ENCODE measurements around the gene VPREB3. TPM values are rescaled to one million over a fixed set of nuclear protein-coding genes. Genes with fewer than 3 reads are reported as not detected.

The VPREB3 gene, protein sequence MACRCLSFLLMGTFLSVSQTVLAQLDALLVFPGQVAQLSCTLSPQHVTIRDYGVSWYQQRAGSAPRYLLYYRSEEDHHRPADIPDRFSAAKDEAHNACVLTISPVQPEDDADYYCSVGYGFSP
- total RNA-seq = not detected in 2 replicates

DNA sequence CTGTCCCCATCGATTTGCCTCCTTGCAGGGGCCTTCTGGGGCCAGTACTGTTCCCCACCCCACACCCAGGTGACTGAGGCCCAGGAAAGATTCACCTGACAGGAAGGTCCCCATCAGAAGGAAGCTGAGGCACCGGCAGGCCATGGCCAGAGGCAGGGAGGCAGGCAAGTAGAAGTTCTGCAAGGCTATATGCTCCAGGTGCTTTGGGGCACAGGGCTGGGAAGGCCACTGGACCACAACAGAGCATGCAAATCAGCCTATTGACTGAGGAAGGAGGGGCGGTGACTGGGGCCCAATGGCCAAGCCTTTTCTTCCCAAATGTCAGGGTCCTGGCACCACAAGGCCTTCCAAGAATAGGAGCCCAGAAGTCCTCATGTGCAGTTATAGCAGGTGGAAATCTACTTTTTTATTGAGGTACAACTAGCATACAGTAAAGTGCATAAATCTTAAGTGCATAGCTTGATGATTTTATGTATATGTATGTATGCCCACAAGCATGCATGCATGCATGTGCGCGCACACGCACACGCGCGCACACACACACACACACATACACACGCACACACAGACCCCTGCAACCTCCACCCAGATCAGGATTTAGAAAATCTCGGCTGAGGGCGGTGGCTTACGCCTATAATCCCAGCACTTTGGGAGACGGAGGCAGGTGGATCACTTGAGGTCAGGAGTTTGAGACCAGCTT lies at the start of gene VPREB3:
TSS of gene VPREB3 (minus strand) at position 206 of the 700 bp plus-strand sequence. CDS start at position 144, 62 bp downstream.

GRCh38 chr22:23786752-23787599 lies 32.8 kb upstream of the VPREB3 start, which contains the start of gene SMARCB1:
Gene SMARCB1 (plus strand): TSS chr22:23786966. CDS start chr22:23787170, 204 bp downstream.

DNA sequence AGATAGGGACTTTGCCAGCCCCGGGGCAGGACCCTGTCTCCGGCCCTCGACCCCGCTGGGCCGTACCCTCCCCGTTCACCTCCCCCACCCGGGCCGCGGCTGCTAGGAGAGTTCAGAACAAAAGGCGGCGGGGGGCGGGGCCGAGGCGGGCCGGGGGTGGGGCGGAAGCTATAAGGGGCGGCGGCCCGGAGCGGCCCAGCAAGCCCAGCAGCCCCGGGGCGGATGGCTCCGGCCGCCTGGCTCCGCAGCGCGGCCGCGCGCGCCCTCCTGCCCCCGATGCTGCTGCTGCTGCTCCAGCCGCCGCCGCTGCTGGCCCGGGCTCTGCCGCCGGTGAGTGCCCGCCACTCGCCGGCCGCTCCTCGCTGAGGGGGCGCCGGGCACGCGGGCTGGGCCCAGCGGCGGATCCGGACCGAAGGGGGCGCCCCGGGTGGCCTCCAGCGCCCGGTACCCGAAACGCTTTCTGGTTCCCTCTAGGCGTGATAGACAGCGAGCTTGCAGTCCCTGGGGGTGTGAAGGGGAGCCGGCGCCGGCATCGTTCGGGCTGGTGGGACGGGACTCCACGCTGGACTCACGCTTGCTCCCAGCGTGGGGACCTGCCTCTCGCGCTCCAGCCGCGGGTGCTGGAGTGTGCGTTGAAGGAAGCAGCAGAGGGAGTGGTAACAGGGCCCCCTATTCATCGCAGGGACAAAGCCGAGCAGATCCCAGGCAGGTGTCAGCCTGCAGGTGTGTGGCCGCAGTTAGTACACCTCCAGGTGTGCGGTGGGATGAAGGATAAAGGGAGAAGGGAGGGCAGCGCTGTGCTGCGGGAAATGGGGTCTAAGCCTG lies 18.6 kb upstream of the VPREB3 start, which contains the start of gene MMP11:
TSS of gene MMP11 (plus strand) at position 201 of the 825 bp plus-strand sequence. CDS start at position 223, 22 bp downstream.

GRCh38 chr22:23767673-23768548 lies 13.7 kb upstream of the VPREB3 start, which contains the start of gene CHCHD10:
Gene CHCHD10 (minus strand): TSS chr22:23767972. CDS start chr22:23767874, 98 bp downstream.

DNA sequence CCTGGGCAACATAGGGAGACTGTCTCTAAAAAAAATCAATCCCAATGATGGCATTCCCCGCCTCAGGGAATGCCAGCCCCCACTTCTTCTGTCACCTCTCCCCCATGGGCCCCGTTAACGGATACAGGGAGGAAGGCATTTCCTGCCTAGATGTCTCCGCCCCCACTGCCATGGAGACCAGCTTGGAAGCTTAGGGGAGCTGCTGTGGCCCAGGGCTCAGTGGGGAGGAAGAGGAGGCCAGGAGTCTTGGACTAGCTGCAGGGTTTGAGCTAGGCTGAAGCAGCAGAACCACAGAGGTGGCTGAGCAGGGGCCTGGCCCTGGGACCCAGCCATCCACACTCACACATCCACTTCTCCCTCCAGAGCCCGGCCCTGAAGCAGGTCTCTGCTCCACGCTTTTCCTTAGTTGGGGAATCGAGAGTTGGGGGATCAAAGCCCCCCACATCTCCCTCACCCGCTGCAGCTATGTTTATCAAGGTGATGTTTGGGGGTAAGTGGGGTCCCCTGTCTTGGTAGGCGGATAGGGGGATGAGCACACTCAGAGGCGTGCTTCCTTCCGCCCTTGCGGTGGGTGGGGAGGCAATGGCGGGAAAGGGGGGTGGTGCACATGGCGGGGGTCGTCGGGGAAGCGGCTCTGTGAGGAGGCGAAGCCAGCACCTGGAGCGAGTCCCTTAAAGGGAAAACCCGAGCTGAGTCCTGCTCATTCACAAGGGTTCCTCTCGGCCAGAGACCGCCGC lies 8.8 kb upstream of the VPREB3 start, which contains the start of gene C22orf15:
TSS of gene C22orf15 (plus strand) at position 149 of the 737 bp plus-strand sequence. CDS start at position 466, 317 bp downstream.

DNA sequence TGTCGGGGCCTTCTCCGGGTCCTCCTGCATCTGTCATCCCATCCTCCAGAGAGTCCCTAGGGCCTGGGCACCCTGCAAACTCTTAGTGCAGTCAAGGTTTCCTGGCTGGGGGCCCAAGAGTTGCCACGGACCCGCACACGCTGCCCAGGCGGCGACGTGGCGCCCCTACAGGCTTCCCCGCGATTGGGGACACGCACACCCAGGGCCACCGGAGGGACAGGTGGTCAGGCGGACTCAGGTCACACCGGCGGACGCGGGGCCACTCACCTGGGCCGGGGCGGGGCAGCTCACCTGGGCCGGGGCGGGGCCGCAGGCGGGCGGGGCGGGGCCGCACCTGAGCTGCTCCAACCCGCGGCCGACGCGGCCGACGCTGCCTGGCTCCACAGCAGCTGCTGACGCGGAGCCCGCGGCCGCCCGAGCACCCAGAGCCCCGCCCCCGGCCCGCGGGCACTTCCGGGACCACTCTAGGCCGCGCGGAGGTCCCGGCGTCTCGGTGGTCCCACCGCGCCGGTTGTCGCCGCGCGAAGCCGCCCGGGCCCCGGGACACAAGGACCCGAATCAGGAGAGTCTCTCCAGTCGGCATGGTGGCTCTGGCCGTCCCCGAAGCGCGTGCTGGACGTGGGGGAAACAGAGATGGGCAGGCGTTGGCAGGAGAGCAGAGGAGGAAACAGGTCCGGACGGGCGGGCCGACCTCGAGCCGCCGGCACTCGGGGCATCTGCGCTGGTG lies 3.3 kb downstream of the VPREB3 start, which contains the start of gene ZNF70:
TSS of gene ZNF70 (minus strand) at position 399 of the 727 bp plus-strand sequence. CDS start 5,972 bp downstream, outside the sequence.

Other genes with a start within 250 kb of the VPREB3 start
- not detected in 2 replicates for gene IGLL1, start 174.1 kb downstream of the VPREB3 start, total RNA-seq
- not detected in 2 replicates for gene DRICH1, start 122.1 kb downstream of the VPREB3 start, total RNA-seq
- gene RGL4, start 63.4 kb downstream of the VPREB3 start, total RNA-seq = not detected in 2 replicates
- 5.1 and 6.5 TPM in 2 replicates for gene ZNF70, start 3.3 kb downstream of the VPREB3 start, total RNA-seq
- 0.39 and 0.54 TPM in 2 replicates for gene C22orf15, start 8.6 kb upstream of the VPREB3 start, total RNA-seq
- gene CHCHD10, start 13.5 kb upstream of the VPREB3 start, total RNA-seq = 0.87 and 4.7 TPM in 2 replicates
- gene MMP11, start 18.4 kb upstream of the VPREB3 start, total RNA-seq = 3.7 and 5.9 TPM in 2 replicates
- 70.7 and 109 TPM in 2 replicates for gene SMARCB1, start 32.5 kb upstream of the VPREB3 start, total RNA-seq
- gene DERL3, start 84.6 kb upstream of the VPREB3 start, total RNA-seq = 1.3 and 1.6 TPM in 2 replicates
- gene SLC2A11, start 103.5 kb upstream of the VPREB3 start, total RNA-seq = 9.5 and 9.8 TPM in 2 replicates
- 210 and 316 TPM in 2 replicates for gene MIF, start 140.0 kb upstream of the VPREB3 start, total RNA-seq
- 0.39 and 2.6 TPM in 2 replicates for gene GSTT2B, start 206.8 kb upstream of the VPREB3 start, total RNA-seq
- 1.6 and 9.8 TPM in 2 replicates for gene DDTL, start 212.5 kb upstream of the VPREB3 start, total RNA-seq
- gene DDT, start 220.0 kb upstream of the VPREB3 start, total RNA-seq = 63.6 and 80.0 TPM in 2 replicates
- gene GSTT2, start 225.7 kb upstream of the VPREB3 start, total RNA-seq = 0.79 and 3.7 TPM in 2 replicates

Data from placental epithelial cell (primary cell).